OCI-LY1 (cell line): Measurements from ENCODE around the gene EPB41L2.

Experiments
- H2AFZ ChIP-seq: fragments of 200-600 bp; sonication (generic), shearing (Covaris generic); 2 replicates; pipeline ENCODE4 v1.6.0; 2014; ENCODE audit warnings: antibody characterized with exemption, mild to moderate bottlenecking, low read length
- H3F3A ChIP-seq: fragments of 200-600 bp; sonication (generic), shearing (Covaris generic); 2 replicates; pipeline ENCODE4 v1.6.0; 2014; ENCODE audit warnings: mild to moderate bottlenecking, antibody characterized with exemption, low read length, moderate library complexity; ENCODE audit not compliant: insufficient read depth
- H3K27ac ChIP-seq: fragments of 200-600 bp; sonication (generic); 2 replicates; pipeline ENCODE4 v1.5.1; 2014; ENCODE audit warnings: low read length, mixed run types, mild to moderate bottlenecking, low read depth; ENCODE audit not compliant: poor library complexity, severe bottlenecking
- H3K27me3 ChIP-seq: fragments of 200-600 bp; sonication (generic); 2 replicates; pipeline ENCODE4 v1.6.0; 2014; ENCODE audit warnings: antibody characterized with exemption, mild to moderate bottlenecking, low read length, moderate library complexity; ENCODE audit not compliant: insufficient read depth
- H3K36me3 ChIP-seq: fragments of 200-600 bp; sonication (generic); 2 replicates; pipeline ENCODE4 v1.6.1; 2014; ENCODE audit warnings: mild to moderate bottlenecking, antibody characterized with exemption, low read length, moderate library complexity, mixed read lengths; ENCODE audit not compliant: insufficient read depth
- H3K4me1 ChIP-seq: fragments of 200-600 bp; sonication (generic); 2 replicates; pipeline ENCODE4 v1.5.1; 2014; ENCODE audit warnings: mild to moderate bottlenecking, low read length, moderate library complexity; ENCODE audit not compliant: insufficient read depth, severe bottlenecking
- H3K4me2 ChIP-seq: fragments of 200-600 bp; sonication (generic), shearing (Covaris generic); 2 replicates; pipeline ENCODE4 v1.6.1; 2014; ENCODE audit warnings: low read length
- H3K4me3 ChIP-seq: fragments of 200-600 bp; sonication (generic); 2 replicates; pipeline ENCODE4 v1.5.1; 2014; ENCODE audit warnings: low read length, low read depth, mild to moderate bottlenecking, mixed read lengths; ENCODE audit not compliant: poor library complexity, severe bottlenecking
- H3K79me2 ChIP-seq: fragments of 200-600 bp; shearing (Covaris generic); 2 replicates; pipeline ENCODE4 v1.6.1; 2016; ENCODE audit warnings: mixed run types, low read length, mixed read lengths; ENCODE audit not compliant: insufficient read depth
- H3K9ac ChIP-seq: fragments of 200-600 bp; sonication (generic), shearing (Covaris generic); 2 replicates; pipeline ENCODE4 v1.6.1; 2014; ENCODE audit warnings: mild to moderate bottlenecking, low read length, mixed read lengths
- H3K9me2 ChIP-seq: fragments of 200-600 bp; sonication (generic), shearing (Covaris generic); 2 replicates; pipeline ENCODE4 v1.6.1; 2014; ENCODE audit warnings: low read depth, mild to moderate bottlenecking, low read length, mixed read lengths
- H3K9me3 ChIP-seq: fragments of 200-600 bp; shearing (Covaris generic); 2 replicates; pipeline ENCODE4 v1.6.1; 2014; ENCODE audit warnings: low read length, mixed read lengths
- H4K20me1 ChIP-seq: fragments of 200-600 bp; sonication (generic), shearing (Covaris generic); 2 replicates; pipeline ENCODE4 v1.6.0; 2016; ENCODE audit warnings: mild to moderate bottlenecking, low read length; ENCODE audit not compliant: insufficient read depth
- EZH2 ChIP-seq: fragments of 200-600 bp; sonication (generic), shearing (Covaris generic); IDR thresholded peaks from 2 replicates; pipeline ENCODE4 v1.8.0; 2017; ENCODE audit warnings: borderline replicate concordance, mixed run types, mild to moderate bottlenecking, antibody characterized with exemption, low read length, moderate library complexity, mixed read lengths
- TF ChIP-seq, protein P1 (sequence below): fragments of 200-600 bp; sonication (generic), shearing (Covaris generic); IDR thresholded peaks from 2 replicates; pipeline ENCODE4 v1.5.1; 2017; ENCODE audit warnings: mild to moderate bottlenecking, antibody characterized with exemption, low read length, moderate library complexity, mixed read lengths

Gene EPB41L2

DNA sequence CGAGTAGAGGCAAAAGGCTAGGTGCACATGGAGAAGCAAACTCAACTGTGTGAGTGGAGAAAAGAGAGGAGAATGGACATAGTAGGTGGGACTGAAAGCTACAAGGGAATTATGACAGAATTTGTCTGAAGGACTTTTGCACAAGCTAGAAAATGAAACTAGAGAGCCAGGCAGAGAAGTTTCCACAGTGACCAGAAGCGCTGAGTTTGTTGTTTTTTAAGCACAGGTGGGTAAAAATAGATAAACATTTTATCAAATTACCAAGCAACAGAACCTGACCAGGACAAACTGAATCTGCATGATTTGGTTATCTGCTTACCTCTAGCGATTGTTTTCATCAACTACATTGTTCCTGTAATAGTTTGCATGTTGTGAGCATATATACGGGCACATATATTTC lies 197.3 kb downstream of the EPB41L2 start:
- TF ChIP-seq EZH2 = no peak
- TF ChIP-seq, protein P1, sequence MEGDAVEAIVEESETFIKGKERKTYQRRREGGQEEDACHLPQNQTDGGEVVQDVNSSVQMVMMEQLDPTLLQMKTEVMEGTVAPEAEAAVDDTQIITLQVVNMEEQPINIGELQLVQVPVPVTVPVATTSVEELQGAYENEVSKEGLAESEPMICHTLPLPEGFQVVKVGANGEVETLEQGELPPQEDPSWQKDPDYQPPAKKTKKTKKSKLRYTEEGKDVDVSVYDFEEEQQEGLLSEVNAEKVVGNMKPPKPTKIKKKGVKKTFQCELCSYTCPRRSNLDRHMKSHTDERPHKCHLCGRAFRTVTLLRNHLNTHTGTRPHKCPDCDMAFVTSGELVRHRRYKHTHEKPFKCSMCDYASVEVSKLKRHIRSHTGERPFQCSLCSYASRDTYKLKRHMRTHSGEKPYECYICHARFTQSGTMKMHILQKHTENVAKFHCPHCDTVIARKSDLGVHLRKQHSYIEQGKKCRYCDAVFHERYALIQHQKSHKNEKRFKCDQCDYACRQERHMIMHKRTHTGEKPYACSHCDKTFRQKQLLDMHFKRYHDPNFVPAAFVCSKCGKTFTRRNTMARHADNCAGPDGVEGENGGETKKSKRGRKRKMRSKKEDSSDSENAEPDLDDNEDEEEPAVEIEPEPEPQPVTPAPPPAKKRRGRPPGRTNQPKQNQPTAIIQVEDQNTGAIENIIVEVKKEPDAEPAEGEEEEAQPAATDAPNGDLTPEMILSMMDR = no peak
- no peak overlapping the region for H2AFZ ChIP-seq
- H3K79me2 ChIP-seq = no peaks in the 10 kb centered on the region
- H3F3A ChIP-seq = no peaks in the 10 kb centered on the region
- H3K9ac ChIP-seq = no peak overlapping the region
- H3K4me1 ChIP-seq = no peaks in the 10 kb centered on the region
- H3K4me3 ChIP-seq = no peak overlapping the region
- H3K27me3 ChIP-seq = no peaks in the 10 kb centered on the region
- H3K27ac ChIP-seq = no peak overlapping the region
- no peak overlapping the region for H3K4me2 ChIP-seq
- H3K9me2 ChIP-seq = no peaks in the 10 kb centered on the region
- H4K20me1 ChIP-seq = no peaks in the 10 kb centered on the region
- H3K36me3 ChIP-seq = no peaks in the 10 kb centered on the region
- no peaks in the 10 kb centered on the region for H3K9me3 ChIP-seq

DNA sequence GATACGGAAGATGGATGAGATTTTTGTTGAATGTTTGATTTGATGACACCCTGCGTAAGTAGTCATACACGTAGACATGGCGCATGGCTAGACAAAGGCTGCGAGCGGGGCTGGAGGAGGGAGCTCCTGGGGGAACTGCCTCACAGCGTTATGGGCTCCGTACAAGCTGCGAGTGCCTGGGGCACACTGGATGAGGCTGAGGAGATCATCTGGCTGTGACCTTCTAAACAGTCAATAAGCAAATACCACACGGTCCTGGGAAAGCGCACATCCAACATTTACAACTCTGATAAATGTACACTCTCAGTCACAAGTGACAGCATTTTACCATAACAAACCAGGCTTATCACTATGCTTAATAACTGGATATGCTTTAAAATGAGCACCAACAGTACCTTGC lies 198.7 kb downstream of the EPB41L2 start:
- H3K79me2 ChIP-seq = no peaks in the 10 kb centered on the region
- no peaks in the 10 kb centered on the region for H3K27me3 ChIP-seq
- TF ChIP-seq EZH2 = no peak
- TF ChIP-seq, protein P1 = no peak
- H3K36me3 ChIP-seq = no peaks in the 10 kb centered on the region
- H3K9me3 ChIP-seq = no peaks in the 10 kb centered on the region
- no peak overlapping the region for H2AFZ ChIP-seq
- H3K27ac ChIP-seq = no peak overlapping the region
- H3K4me1 ChIP-seq = no peaks in the 10 kb centered on the region
- H3K4me3 ChIP-seq = no peak overlapping the region
- H3K4me2 ChIP-seq = no peak overlapping the region
- H3K9me2 ChIP-seq = no peaks in the 10 kb centered on the region
- H3K9ac ChIP-seq = no peak overlapping the region
- no peaks in the 10 kb centered on the region for H3F3A ChIP-seq
- H4K20me1 ChIP-seq = no peaks in the 10 kb centered on the region

DNA sequence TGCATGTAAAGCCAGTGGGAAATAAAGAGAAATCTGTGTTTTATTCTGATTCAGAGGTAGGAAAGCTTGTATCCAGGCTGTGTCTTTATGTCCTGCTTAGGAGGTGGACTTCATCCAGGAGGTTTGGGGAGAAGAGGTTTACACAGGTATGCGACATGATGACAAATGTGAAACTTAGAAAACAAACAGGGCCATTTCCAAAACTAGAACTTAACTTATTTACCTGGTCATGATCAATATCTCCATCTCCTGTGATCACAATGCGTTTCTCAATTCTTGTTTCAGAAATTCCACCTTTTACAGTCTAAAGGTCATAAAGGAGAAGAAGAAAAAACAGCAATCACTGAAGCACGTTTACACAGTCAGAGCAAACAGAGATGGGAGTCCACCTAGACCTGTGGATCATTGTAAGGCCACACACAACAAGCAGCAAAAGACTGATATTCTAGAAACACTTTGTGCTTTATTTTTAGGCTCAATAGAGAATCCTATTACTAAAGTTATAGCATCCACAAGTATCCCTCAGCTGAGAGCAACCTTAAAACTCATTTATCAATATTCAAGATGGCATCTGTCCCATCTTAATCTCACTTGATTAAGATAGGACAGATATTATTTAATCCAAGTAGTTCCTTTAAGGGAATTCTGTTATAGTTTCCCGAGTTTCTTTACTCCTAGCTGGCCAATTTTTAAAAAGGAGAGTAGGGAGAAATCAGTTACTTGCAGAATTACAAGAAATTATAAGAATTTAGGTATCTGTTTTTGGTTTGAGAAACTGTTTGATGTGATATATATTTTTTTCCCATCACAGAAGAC lies 199.4 kb downstream of the EPB41L2 start:
- H3K27ac ChIP-seq = no peak overlapping the region
- H3K27me3 ChIP-seq = no peaks in the 10 kb centered on the region
- no peaks in the 10 kb centered on the region for H3K9me2 ChIP-seq
- H3K9me3 ChIP-seq = no peaks in the 10 kb centered on the region
- H3K9ac ChIP-seq = no peak overlapping the region
- H2AFZ ChIP-seq = no peak overlapping the region
- no peaks in the 10 kb centered on the region for H3F3A ChIP-seq
- H4K20me1 ChIP-seq = no peaks in the 10 kb centered on the region
- H3K4me3 ChIP-seq = no peak overlapping the region
- no peaks in the 10 kb centered on the region for H3K79me2 ChIP-seq
- no peaks in the 10 kb centered on the region for H3K36me3 ChIP-seq
- TF ChIP-seq, protein P1 = no peak
- TF ChIP-seq EZH2 = no peak
- no peaks in the 10 kb centered on the region for H3K4me1 ChIP-seq
- no peak overlapping the region for H3K4me2 ChIP-seq
